HEK293 (cell line): ENCODE measurements around the gene CDH23.

ENCODE experiments used
- CTCF ChIA-PET: fragments of 350-600 bp; formaldehyde crosslinking; extraction: SDS; loops from one replicate; lab custom pipeline; 2021; ENCODE audit warnings: antibody characterized with exemption; lab: Yijun Ruan, JAX
- POLR2A ChIA-PET: fragments of 300-600 bp; formaldehyde crosslinking; extraction: SDS; loops from one replicate; lab custom pipeline; 2020; ENCODE audit warnings: antibody characterized with exemption, inconsistent platforms; lab: Yijun Ruan, JAX
- H3K27ac ChIP-seq: fragments of 200-500 bp; sonication (Bioruptor generic); 2 replicates; pipeline ENCODE4 v1.5.1; 2014; ENCODE audit warnings: low read depth, low read length, control low read depth, inconsistent platforms; ENCODE audit errors: extremely low read depth
- H3K36me3 ChIP-seq, 2 experiments: fragments of 200-500 bp in 1 of 2; sonication (Bioruptor generic) in 1 of 2; 1 replicate in 1 of 2; 2 replicates in 1 of 2; pipeline ENCODE4 v1.5.1; 2014 to 2017; ENCODE audit warnings: inconsistent platforms in 2 of 2, low read length in 2 of 2; ENCODE audit not compliant: control insufficient read depth in 2 of 2, insufficient read depth in 1 of 2
- H3K4me1 ChIP-seq: fragments of 200-500 bp; sonication (Bioruptor generic); 2 replicates; pipeline ENCODE4 v1.5.1; 2014; ENCODE audit warnings: mild to moderate bottlenecking, low read length, inconsistent platforms; ENCODE audit not compliant: control insufficient read depth, insufficient read depth
- H3K4me3 ChIP-seq: 2 replicates; pipeline ENCODE4 v1.5.1; 2011; ENCODE audit warnings: low read depth, mild to moderate bottlenecking, control low read depth, low read length, moderate library complexity
- H3K9me3 ChIP-seq: fragments of 200-500 bp; sonication (Bioruptor generic); 2 replicates; pipeline ENCODE4 v1.5.1; 2014; ENCODE audit warnings: low read depth, low read length, inconsistent platforms; ENCODE audit not compliant: control insufficient read depth, insufficient read depth
- OSR2 ChIP-seq: fragments of 450-650 bp; formaldehyde crosslinking; IDR thresholded peaks from 2 replicates; pipeline ENCODE4 v1.5.1; 2016; ENCODE audit warnings: missing biosample characterization, missing genetic modification characterization
- OVOL3 ChIP-seq: fragments of 450-650 bp; formaldehyde crosslinking; IDR thresholded peaks from 2 replicates; pipeline ENCODE4 v1.5.1; 2016; ENCODE audit warnings: missing biosample characterization, missing genetic modification characterization
- ZBTB44 ChIP-seq: fragments of 450-650 bp; IDR thresholded peaks from 2 replicates; pipeline ENCODE4 v1.5.1; 2018; ENCODE audit warnings: missing biosample characterization, mild to moderate bottlenecking, missing genetic modification characterization
- ZBTB49 ChIP-seq: fragments of 450-650 bp; formaldehyde crosslinking; IDR thresholded peaks from 2 replicates; pipeline ENCODE4 v1.5.1; 2016; ENCODE audit warnings: missing biosample characterization, missing genetic modification characterization, low read depth
- ZIC2 ChIP-seq: fragments of 450-650 bp; formaldehyde crosslinking; IDR thresholded peaks from 2 replicates; pipeline ENCODE4 v1.5.1; 2016; ENCODE audit warnings: missing biosample characterization, missing genetic modification characterization
- ZNF10 ChIP-seq: fragments of 450-650 bp; formaldehyde crosslinking; IDR thresholded peaks from 2 replicates; pipeline ENCODE4 v1.5.1; 2017; ENCODE audit warnings: missing biosample characterization, missing genetic modification characterization
- ZNF155 ChIP-seq: fragments of 450-650 bp; formaldehyde crosslinking; IDR thresholded peaks from 2 replicates; pipeline ENCODE4 v1.5.1; 2016; ENCODE audit warnings: missing biosample characterization, missing genetic modification characterization
- ZNF23 ChIP-seq: fragments of 450-650 bp; formaldehyde crosslinking; IDR thresholded peaks from 2 replicates; pipeline ENCODE4 v1.5.1; 2016; ENCODE audit warnings: missing biosample characterization, missing genetic modification characterization, borderline replicate concordance
- ZNF341 ChIP-seq: fragments of 450-650 bp; formaldehyde crosslinking; IDR thresholded peaks from 2 replicates; pipeline ENCODE4; 2016; ENCODE audit warnings: low read depth, missing biosample characterization, missing genetic modification characterization
- ZNF394 ChIP-seq: fragments of 450-650 bp; formaldehyde crosslinking; IDR thresholded peaks from 2 replicates; pipeline ENCODE4 v1.5.1; 2016; ENCODE audit warnings: missing biosample characterization, missing genetic modification characterization, mild to moderate bottlenecking, moderate library complexity, borderline replicate concordance
- ZNF518A ChIP-seq: fragments of 450-650 bp; formaldehyde crosslinking; conservative IDR thresholded peaks from 2 replicates; pipeline ENCODE4 v1.5.1; 2016; ENCODE audit warnings: low read depth, missing biosample characterization, missing genetic modification characterization
- ZNF544 ChIP-seq: fragments of 450-650 bp; formaldehyde crosslinking; IDR thresholded peaks from 2 replicates; pipeline ENCODE4 v1.5.0; 2017; ENCODE audit warnings: missing biosample characterization, missing genetic modification characterization
- ZNF548 ChIP-seq: fragments of 450-650 bp; formaldehyde crosslinking; IDR thresholded peaks from 2 replicates; pipeline ENCODE4 v1.5.1; 2016; ENCODE audit warnings: missing biosample characterization, missing genetic modification characterization
- ZNF701 ChIP-seq: fragments of 450-650 bp; formaldehyde crosslinking; IDR thresholded peaks from 2 replicates; pipeline ENCODE4 v1.5.1; 2016; ENCODE audit warnings: missing biosample characterization, missing genetic modification characterization
- TF ChIP-seq, protein P1 (sequence below): fragments of 450-650 bp; formaldehyde crosslinking; IDR thresholded peaks from 2 replicates; pipeline ENCODE4 v1.5.1; 2016; ENCODE audit warnings: missing biosample characterization, missing genetic modification characterization

CDH23 gene

DNA sequence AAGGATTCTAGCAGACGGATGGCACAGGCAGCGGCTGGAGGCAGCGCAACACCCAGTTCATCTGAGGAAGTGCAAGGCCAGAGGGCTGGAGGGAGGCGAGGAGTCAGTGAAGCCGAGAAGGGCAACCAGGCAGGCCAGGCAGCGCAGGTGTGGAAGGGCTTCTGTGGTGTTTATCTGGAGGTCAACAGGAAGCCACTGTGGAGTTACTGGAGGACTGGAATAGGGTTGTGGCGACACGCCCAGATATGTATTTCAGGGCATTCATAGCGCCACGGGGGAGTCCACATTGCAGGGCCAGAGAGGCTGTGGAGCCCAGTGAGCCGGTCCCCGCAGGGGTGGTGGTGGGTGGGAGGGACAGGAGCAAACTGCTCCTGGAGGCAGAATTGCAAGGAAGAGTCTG, 150.6 kb downstream of the CDH23 start (continued):
- TF ChIP-seq ZNF518A (tag by site-specific recombination) (no peak), ZNF23 (tag by site-specific recombination) (no peak), ZNF10 (no peak), ZIC2 (tag by site-specific recombination) (no peak), ZNF548 (no peak)

GRCh38 chr10:71547876-71548846, 151.4 kb downstream of the CDH23 start:
- H3K4me3 ChIP-seq, result no peak overlapping the region
- ChIA-PET POLR2A (no interaction called here), CTCF (interaction anchor here (0.6 to 2.7 kb wide), 5 partner anchors 11 to 26 kb away, joined by 3 to 23 read pairs (median 4); no protein-coding TSS in a partner anchor)
- no peaks in the 10 kb centered on the region for H3K9me3 ChIP-seq
- no peak overlapping the region for H3K27ac ChIP-seq
- no peaks in the 10 kb centered on the region for H3K4me1 ChIP-seq
- no peaks in the 10 kb centered on the region for H3K36me3 ChIP-seq
- TF ChIP-seq OVOL3 (tag by site-specific recombination) (no peak), ZIC2 (tag by site-specific recombination) (peak; percentile 52), ZBTB49 (tag by site-specific recombination) (no peak)

DNA sequence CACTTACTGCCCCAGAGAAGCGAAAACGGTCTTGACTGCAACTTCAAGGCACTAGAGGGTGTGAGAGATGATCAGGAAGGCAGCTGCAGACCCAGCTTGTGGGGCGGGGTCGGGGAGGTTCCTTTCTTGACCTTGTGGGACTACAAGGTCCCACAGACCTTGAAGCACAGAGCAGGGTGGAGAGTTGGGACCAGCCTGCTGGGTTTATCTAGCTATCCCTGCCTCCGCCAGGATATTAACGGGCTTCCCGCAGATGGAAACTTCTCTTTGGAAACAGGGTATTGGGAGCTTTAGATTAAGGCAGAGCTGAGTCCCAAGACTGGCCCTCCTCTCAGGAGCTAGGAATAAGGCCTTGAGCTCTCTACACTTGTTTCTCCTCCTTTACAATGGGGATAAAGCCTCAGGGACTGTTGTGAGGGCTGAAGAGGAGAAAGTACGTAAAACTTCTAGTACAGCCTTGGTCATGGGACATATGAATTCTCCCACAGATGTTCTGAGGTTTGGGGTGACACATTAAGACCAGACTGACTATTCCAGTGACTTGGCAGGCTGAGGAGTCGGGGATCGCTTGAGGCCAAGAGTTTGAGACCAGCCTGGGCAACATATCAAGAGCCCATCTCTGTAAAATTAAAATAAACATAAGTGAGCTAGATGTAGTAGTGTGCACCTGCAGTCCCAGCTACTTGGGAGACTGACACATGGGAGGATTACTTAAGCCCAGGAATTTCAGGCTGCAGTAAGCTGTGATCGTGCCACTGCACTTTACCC, 153.2 kb downstream of the CDH23 start:
- Histone ChIP-seq H3K4me1 (no peaks in the 10 kb centered on the region), H3K9me3 (no peaks in the 10 kb centered on the region), H3K4me3 (no peak overlapping the region), H3K27ac (no peak overlapping the region), H3K36me3 (no peaks in the 10 kb centered on the region)
- ChIA-PET CTCF (interaction anchor here (0.8 to 2.7 kb wide), 3 partner anchors 19 to 27 kb away, joined by 3 to 23 read pairs (median 3); no protein-coding TSS in a partner anchor), POLR2A (no interaction called here)
- TF ChIP-seq ZNF701, result no peak
- no peak for TF ChIP-seq OSR2 (tag by site-specific recombination)
- no peak for TF ChIP-seq ZBTB44 (tag by site-specific recombination)
- no peak for TF ChIP-seq ZNF394 (tag by site-specific recombination)
- no peak for TF ChIP-seq ZNF544 (tag by site-specific recombination)
- TF ChIP-seq ZNF341 (tag by site-specific recombination), result no peak
- TF ChIP-seq, protein P1, sequence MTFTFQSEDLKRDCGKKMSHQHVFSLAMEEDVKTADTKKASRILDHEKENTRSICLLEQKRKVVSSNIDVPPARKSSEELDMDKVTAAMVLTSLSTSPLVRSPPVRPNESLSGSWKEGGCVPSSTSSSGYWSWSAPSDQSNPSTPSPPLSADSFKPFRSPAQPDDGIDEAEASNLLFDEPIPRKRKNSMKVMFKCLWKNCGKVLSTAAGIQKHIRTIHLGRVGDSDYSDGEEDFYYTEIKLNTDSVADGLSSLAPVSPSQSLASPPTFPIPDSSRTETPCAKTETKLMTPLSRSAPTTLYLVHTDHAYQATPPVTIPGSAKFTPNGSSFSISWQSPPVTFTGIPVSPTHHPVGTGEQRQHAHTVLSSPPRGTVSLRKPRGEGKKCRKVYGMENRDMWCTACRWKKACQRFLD (tag by site-specific recombination), result no peak
- no peak for TF ChIP-seq ZNF155
